Measurements from ENCODE around the gene POLK.

POLK gene

GRCh38 chr5:75611311-75612225, 99.9 kb downstream of the POLK start, which contains the start of gene ANKDD1B:
ANKDD1B (plus strand) TSS chr5:75611453; CDS start chr5:75611635, 182 bp downstream.
- DNase-seq = peak; percentile 32

DNA sequence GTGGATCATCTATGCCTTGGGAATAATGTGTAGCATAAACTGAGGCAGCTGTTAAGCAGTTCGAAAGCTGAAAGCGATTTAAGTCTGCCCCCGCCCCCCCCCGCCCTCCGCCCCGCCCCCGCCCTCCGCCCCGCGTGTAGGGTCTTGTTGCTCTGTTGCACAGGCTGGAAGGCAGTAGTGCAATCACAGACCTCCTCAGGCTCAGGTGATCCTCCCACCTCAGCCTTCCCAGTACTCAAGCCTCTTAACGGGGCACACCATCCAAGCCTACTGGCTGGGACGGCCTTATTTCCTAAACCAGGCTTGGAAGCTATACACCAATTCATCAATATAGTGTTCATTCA, 100.5 kb downstream of the POLK start:
- DNase-seq = no peak

DNA sequence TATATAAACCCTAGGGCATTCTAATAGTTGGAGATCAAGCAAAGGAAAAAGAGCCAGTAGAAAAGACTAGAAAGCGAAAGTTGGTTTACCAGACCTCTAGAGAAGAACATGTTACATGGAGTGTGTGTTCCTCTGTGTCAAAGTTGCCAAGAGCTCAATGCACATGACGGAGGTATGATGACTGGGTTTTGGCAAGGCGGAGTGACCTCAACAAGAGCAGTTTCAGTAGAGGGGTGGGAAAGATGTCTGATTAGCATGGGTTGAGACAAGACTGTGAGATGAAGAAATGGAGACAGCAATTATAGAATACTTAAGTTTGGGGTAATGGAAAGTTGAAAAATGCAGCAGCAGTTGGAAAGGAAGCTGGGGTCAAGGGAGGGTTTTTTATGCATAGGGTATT, 101.2 kb downstream of the POLK start:
- DNase-seq = no peak

- DNase-seq = no peak
These were observed 102.5 kb downstream of the POLK start for GRCh38 chr5:75614176-75614575.

DNA sequence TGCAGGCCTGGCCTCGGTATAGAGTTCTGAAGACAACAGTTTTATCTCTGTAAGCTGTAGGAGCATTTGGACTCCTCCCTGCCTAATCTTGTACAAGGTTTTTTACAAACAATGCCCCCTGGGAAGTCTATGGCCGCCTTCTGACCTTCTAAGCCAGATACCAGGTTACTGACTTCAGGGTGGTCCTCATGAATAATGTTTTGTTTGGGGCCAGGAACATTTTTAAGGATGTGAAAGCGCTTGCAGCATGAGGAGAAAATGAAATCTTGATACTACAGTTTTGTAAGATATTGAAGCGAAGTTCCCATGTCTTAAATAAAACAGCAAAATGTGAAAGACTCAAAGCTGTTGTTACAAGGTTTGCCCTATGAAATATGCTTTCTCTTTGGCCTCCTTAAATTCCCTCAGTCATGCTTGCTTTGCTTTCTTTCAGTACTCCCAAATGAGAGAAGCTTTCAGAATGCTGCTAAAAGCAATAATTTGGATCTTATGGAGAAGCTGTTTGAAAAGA, 104.7 kb downstream of the POLK start:
- peak; percentile 54 for DNase-seq

DNA sequence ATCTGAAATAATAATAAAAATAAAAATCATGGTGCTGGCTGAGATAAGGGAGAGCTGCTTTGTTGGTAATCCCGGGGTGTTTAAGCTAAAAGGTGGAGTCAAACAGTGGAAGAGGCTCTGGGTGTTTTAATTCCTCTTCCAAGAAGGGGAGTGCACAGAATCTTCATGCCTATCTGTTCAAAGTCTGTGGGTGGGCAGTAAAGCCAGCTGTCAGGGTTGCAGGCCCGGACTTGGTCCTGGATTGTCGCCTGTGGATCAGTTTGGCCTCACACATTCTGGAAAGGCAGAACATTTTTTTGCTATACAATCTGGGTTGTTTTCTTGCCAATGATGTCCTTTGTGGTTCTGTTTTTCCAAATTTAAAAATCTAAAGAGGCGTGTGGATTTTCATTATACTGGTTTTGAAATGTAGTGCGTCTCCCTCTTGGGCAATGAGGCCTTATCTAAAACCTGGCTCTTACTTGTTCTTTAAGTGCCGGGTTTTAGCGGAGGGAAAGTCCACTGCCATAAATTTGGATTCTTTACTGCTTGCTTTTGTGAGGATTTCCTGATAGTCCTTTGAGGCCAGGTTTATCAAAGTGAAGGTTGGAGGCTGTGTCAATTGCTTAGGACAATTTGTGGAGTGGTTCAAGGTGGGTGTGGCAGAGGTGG, 105.4 kb downstream of the POLK start:
- DNase-seq = no peak

- DNase-seq = no peak
These were observed 106.2 kb downstream of the POLK start for GRCh38 chr5:75617736-75618352.

DNA sequence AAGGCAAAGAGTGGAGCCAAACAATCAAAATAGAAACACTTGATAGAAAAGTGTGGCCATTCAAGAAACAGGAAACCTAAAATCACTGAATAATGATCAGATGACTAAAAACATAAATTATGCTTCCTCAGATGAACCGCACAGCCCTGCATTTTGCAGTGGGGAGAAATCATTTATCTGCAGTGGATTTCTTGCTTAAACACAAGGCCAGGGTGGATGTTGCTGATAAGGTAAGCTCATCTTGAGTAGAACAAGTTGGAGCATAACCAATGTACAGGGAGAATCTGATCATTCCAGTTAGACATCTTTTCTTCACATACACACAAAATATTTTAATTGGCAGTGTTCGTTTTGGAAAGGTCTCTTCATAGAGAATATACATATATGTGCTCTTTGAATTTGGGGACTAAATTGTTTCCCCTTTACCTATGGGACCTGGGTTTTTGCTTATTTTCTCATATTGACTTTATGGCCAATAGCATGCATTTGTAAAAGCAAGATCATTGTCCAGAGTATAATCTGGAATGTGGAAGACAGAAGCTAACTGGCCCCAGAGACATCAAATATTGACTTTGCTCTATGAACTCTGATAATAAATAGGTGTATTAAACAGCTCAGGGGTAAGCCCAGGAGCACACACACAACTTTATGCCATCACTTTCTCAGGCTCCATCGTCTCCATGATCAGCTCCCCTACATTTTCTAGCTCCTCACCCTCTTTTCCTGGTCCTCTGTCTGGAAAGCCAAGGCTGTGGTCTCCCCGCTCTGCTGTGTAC, 108.7 kb downstream of the POLK start:
- peak; percentile 55 for DNase-seq

GRCh38 chr5:75622564-75622963, 110.9 kb downstream of the POLK start:
- DNase-seq = no peak

DNA sequence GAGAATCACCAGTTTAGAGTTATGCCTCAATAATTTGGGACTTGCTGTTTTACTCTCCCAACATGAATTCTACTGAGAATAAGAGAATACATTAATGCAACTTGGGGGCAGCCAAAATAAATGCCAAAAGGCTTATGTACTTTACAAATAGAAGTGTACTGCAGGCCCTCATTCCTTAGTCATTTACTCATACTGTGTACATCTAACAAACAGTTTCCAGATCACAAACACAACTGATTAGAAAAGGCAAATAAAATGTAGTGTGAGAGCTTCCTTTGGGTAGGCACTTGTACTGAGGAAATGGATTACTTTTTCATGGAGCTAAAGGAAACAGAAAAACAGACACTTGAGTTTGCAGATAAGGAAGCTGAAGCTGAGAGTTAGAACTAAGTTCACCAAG, 112.2 kb downstream of the POLK start:
- DNase-seq = no peak

- DNase-seq = no peak
These were observed 115.3 kb downstream of the POLK start for GRCh38 chr5:75626959-75627358.

- no peak for DNase-seq
These were observed 116.1 kb downstream of the POLK start for GRCh38 chr5:75627801-75628200.

GRCh38 chr5:75630875-75631274, 119.2 kb downstream of the POLK start:
- DNase-seq = no peak

DNA sequence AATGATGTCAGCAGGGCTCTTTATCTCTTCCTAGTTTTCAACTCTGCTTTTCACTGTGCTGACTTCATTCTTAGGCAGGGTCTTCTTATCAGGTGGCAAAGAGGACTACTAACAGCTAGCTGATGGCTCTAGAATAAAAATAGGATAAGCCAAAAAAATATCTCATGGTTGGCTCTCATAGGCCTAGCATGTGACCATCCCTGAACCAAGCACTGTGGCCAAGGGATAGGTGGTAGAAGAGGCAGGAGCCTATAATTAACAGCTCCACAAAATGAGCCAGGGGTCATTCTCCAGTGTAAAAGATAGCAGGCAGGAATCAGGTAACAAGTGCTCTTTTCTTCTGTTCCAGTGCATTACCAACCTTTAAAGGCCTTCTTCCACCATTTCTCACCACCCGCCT, 120.6 kb downstream of the POLK start:
- DNase-seq = no peak

- no peak for DNase-seq
These were observed 126.3 kb downstream of the POLK start for GRCh38 chr5:75637949-75638348.

- DNase-seq = no peak
These were observed 128.0 kb downstream of the POLK start for GRCh38 chr5:75639535-75640311.

GRCh38 chr5:75640395-75640794, 128.7 kb downstream of the POLK start:
- no peak for DNase-seq

DNA sequence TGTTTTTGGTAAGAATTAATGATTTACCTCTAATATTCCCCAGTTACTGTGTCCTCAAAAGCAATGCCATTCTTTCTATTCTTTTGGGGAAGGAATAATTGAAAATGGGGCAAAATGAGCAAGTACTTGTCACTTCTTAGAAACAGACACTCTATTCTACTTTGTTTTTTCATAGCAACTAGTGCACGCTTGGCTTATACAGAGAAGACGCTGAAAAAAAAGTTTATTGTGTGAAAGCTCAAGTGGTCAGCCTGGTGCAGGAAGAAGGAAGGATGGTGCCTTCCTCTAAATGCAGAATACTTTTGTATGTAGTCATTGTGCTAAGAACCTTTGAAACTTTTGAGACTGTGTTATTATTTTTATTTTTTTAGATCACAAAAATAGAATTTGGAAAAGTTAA, 129.1 kb downstream of the POLK start:
- no peak for DNase-seq

GRCh38 chr5:75648712-75649111, 137.0 kb downstream of the POLK start:
- no peak for DNase-seq

Data from hematopoietic multipotent progenitor cell treated with erythropoietin and hydrocortisone succinate and interleukin-3 and kit ligand, for 6 days (in vitro differentiated cells).